ENCODE data around the gene QRFP. TPM values are rescaled to one million over a fixed set of nuclear protein-coding genes. Genes with fewer than 3 reads are reported as not detected.

Gene QRFP
- total and polyA plus RNA-seq, 11 donors = not detected

GRCh38 chr9:130940027-130940549, 43.5 kb upstream of the QRFP start:
- TF ChIP-seq POLR2A (IDR thresholded peaks at IDR 0.05) = no peak
- no peak for TF ChIP-seq CTCF (IDR thresholded peaks at IDR 0.05)
- H3K27me3 ChIP-seq = peaks cover 42 to 80% (median 60%) of the 10 kb centered on the region in 9 donors

GRCh38 chr9:130939405-130940026, 42.9 kb upstream of the QRFP start:
- Histone ChIP-seq H3K27me3 (peaks cover 43 to 85% (median 60%) of the 10 kb centered on the region in 9 donors), H3K4me1 (peaks cover 0 to 35% (median 16%) of the 10 kb centered on the region in 12 donors), H3K36me3 (no peaks in the 10 kb centered on the region), H3K9me3 (no peaks in the 10 kb centered on the region), H3K27ac (no peak overlapping the region), H3K4me3 (peak overlapping the region; percentile 12 to 59 (median 52))
- TF ChIP-seq CTCF (IDR thresholded peaks at IDR 0.05) (peak in 1 of 12 donors; percentile 13), POLR2A (IDR thresholded peaks at IDR 0.05) (no peak)
- ATAC-seq (no peak), DNase-seq (no peak)
- 1% methylated on average over 31 to 75 of the region's 75 CpGs for WGBS, 4 donors
- intact Hi-C loops (cut with DNase I) = loop anchor here (2.0 to 10.0 kb wide), 13 partner anchors 58 to 239 kb away; no protein-coding TSS in a partner anchor

More at GRCh38 chr9:130940027-130940549, 43.5 kb upstream of the QRFP start:
- Histone ChIP-seq H3K4me1 (peaks cover 0 to 34% (median 16%) of the 10 kb centered on the region in 12 donors), H3K36me3 (no peaks in the 10 kb centered on the region), H3K9me3 (no peaks in the 10 kb centered on the region), H3K27ac (no peak overlapping the region), H3K4me3 (peak overlapping the region in 3 of 12 donors; percentile 12 to 58 (median 51))
- no peak for ATAC-seq
- DNase-seq = no peak
- intact Hi-C loops (cut with DNase I) = loop anchor here (2.0 to 10.0 kb wide), 12 partner anchors 57 to 239 kb away; no protein-coding TSS in a partner anchor
- 3 to 11% (median 5%) methylated on average over 11 to 32 of the region's 32 CpGs for WGBS, 4 donors

- H3K4me1 ChIP-seq = peaks cover 0 to 35% (median 16%) of the 10 kb centered on the region in 12 donors
- H3K4me3 ChIP-seq = peak within 1 kb of the TSS; percentile 12 to 59 (median 52)
- no peaks in the 10 kb centered on the region for H3K36me3 ChIP-seq
- WGBS, 4 donors = 0 to 1% (median 1%) methylated on average over 69 to 98 of the region's 98 CpGs
- ATAC-seq (peak in 1 of 4 donors; percentile 37), DNase-seq (peak in 1 of 5 donors; percentile 25)
- no peak within 1 kb of the TSS for H3K27ac ChIP-seq
- intact Hi-C loops (cut with DNase I) = loop anchor here in 3 of 10 donors (2.0 to 5.0 kb wide), 3 partner anchors 58 to 236 kb away; no protein-coding TSS in a partner anchor
- TF ChIP-seq CTCF (IDR thresholded peaks at IDR 0.05) (peak in 8 of 12 donors; percentile 9 to 38 (median 20)), POLR2A (IDR thresholded peaks at IDR 0.05) (no peak)
- H3K9me3 ChIP-seq = no peaks in the 10 kb centered on the region
- peaks cover 50 to 92% (median 62%) of the 10 kb centered on the region in 9 donors for H3K27me3 ChIP-seq
These were observed 42.2 kb upstream of the QRFP start, which contains the start of gene FIBCD1 for GRCh38 chr9:130938652-130939404. TSS of gene FIBCD1 (minus strand) at chr9:130939247. CDS start at chr9:130938607, 640 bp downstream.
